LNCAP (cell line): Measurements from ENCODE around the gene CDKL1.

Experiments used
- TF ChIP-seq, protein P1 (sequence below): fragments of 450-650 bp; IDR thresholded peaks from 2 replicates; pipeline ENCODE4 v1.5.1; 2017; ENCODE audit warnings: mild to moderate bottlenecking

Gene CDKL1

GRCh38 chr14:50387548-50387947 is 9.1 kb downstream of the CDKL1 start:
- TF ChIP-seq, protein P1, sequence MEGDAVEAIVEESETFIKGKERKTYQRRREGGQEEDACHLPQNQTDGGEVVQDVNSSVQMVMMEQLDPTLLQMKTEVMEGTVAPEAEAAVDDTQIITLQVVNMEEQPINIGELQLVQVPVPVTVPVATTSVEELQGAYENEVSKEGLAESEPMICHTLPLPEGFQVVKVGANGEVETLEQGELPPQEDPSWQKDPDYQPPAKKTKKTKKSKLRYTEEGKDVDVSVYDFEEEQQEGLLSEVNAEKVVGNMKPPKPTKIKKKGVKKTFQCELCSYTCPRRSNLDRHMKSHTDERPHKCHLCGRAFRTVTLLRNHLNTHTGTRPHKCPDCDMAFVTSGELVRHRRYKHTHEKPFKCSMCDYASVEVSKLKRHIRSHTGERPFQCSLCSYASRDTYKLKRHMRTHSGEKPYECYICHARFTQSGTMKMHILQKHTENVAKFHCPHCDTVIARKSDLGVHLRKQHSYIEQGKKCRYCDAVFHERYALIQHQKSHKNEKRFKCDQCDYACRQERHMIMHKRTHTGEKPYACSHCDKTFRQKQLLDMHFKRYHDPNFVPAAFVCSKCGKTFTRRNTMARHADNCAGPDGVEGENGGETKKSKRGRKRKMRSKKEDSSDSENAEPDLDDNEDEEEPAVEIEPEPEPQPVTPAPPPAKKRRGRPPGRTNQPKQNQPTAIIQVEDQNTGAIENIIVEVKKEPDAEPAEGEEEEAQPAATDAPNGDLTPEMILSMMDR, result no peak

DNA sequence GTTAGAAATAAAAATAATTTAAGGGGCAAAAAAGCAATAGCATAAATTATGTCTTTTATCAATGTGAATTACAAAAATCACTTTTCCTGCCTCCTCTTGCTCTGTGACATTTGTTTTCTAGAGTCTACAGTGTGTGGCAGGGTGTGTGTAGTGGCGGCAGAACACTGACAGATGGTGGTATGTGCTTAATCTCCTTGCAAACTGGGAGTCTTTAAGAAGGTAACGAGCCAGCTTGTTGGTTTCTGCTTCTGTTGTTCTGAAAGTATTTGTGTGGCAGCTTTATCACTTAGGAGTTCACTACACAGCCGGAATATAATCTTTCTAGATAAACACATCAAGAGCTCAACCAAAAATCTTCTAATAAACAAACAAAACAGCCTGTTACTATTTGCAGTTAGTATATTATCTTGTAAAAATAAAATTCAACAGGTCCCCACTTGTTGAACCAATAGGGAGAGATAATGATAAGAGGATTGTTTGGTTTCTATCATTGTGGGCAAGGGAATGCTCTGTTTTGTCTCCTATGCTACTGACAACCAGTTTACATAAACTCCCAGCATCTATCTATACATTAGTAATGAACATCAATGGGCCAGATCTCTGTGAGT is 13.0 kb downstream of the CDKL1 start:
- TF ChIP-seq, protein P1, result peak; percentile 39; the same call in 1 of the 2 replicates

GRCh38 chr14:50381823-50382287 is 14.8 kb downstream of the CDKL1 start:
- TF ChIP-seq, protein P1, result no peak

DNA sequence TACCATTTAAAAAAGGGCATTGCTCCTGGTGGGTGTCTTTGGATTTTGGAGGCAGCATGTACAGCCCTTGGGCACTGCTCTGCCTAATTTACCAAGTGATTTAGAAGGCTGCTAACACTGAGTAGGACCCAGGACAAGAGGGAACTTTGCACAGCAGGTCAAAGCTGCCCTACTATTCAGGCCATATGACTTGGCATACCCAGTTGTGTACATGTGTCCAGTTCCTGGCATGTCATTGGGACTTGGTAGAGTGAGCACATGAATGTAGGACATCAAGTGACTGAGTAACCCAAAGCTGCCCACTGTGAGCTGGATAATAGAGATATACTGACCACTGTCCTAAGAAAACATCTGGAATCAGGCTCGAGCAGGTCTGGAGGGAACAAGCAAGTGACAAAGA is 15.7 kb downstream of the CDKL1 start:
- TF ChIP-seq, protein P1, result no peak

DNA sequence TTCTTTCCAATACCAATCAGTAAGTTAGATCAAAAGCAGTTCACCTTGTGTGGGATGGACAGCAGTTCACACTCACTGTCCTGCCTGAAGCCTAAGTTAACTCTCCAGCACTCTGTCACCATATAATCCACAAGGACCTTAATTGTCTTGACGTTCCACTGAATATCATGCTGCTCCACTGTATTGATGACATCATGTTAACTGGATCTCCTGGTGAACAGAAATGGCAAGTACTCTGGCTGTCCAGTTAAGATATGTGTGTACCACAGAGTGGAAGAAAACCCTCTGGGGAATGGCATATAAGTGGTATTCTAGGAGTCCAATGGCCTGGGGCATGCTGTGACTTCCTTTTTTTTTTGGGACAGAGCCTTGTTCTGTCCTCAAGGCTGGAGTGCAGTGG is 16.2 kb downstream of the CDKL1 start:
- TF ChIP-seq, protein P1, result no peak

- TF ChIP-seq, protein P1, result no peak
Measured at GRCh38 chr14:50379563-50379962, 17.1 kb downstream of the CDKL1 start.

- TF ChIP-seq, protein P1, result no peak
Measured at GRCh38 chr14:50377550-50378085, 19.1 kb downstream of the CDKL1 start.

GRCh38 chr14:50375760-50376159 is 20.9 kb downstream of the CDKL1 start:
- TF ChIP-seq, protein P1, result no peak
